Superior temporal gyrus (tissue), 1 donor: ENCODE data around the gene ICOSLG.
"Not testable (repeated sequence)": the region's sequence is repeated elsewhere in the genome, so short reads cannot be mapped to it uniquely, and the experiment has no call there.

Experiments
- DNase-seq: peaks from one replicate; pipeline ENCODE4 v3.0.0-alpha.2; 2016; ENCODE audit errors: extremely low spot score

ICOSLG gene, protein sequence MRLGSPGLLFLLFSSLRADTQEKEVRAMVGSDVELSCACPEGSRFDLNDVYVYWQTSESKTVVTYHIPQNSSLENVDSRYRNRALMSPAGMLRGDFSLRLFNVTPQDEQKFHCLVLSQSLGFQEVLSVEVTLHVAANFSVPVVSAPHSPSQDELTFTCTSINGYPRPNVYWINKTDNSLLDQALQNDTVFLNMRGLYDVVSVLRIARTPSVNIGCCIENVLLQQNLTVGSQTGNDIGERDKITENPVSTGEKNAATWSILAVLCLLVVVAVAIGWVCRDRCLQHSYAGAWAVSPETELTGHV

GRCh38 chr21:44240842-44241241 lies at the start of gene ICOSLG:
ICOSLG (minus strand) TSS chr21:44240943; CDS start chr21:44240817, 126 bp downstream.
- not testable (repeated sequence) for DNase-seq

GRCh38 chr21:44289381-44290010 lies 48.8 kb upstream of the ICOSLG start:
- DNase-seq, result no peak

GRCh38 chr21:44288251-44289110 lies 47.7 kb upstream of the ICOSLG start:
- DNase-seq, result no peak

DNA sequence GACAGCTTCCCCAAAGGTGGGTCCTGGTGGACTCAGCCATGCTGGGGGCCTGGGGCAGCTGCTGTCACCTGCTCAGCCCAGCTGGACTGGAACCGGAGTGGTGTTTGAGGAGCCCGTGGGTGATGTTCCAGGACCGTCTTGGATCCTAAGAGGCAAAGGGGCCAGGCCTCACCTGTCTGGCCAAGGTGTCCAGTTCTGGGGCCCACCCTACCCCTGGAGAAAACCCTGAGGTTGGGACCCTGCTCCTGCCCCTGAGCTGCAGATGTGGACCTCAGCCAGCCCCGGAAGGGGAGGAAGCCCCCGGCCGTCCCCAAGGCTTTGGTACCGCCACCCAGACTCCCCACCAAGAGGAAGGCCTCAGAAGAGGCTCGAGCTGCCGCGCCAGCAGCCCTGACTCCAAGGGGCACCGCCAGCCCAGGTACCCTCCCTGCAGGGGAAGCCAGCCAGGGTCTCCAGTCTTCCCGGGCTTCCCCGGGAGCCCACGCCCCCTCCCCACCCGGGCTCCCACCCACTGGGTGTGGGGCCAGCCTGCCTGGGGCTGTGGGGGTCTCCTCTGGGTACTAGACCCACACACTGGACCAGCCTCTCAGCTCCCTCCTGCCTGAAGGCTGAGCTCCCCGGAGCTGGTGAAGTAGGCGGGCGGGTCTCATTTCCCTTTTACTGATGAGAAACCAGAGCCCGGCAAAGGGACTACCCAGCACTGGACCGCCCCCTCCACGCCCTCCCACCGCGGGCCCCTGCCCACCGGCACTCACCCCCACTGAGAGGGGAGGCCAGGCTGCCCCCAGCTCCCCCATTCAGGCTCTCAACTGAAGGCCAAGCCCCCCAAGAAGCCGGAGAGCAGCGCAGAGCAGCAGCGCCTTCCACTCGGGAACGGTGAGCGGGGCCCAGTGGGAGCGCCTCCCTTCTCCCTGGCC lies 46.2 kb upstream of the ICOSLG start:
- no peak for DNase-seq

DNA sequence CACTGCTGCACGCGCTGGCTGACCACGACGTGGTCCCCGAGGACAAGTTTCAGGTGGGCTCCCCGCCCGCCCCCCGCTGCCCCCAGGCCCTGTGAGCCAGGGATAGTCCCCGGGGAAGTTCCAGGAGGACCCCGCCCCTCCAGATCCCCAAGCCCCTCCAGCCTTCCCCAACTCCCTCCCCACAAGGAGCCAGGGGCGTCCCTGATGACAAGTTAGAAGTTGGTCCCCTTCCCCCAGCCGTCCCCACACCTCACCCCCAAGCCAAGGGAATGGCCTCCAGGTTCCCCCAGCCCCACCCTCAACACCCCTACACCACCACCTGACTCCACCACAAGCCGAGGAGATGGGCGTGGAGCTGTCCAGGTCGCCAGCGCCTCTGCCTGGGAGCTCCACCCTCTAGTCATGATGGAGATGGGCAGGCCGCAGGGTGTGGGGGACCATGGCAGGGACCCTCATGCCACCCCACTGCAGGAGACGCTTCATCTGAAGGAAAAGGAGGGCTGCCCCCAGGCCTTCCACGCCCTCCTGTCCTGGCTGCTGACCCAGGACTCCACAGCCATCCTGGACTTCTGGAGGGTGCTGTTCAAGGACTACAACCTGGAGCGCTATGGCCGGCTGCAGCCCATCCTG lies 45.5 kb upstream of the ICOSLG start:
- no peak for DNase-seq

- DNase-seq, result no peak
These were observed 44.6 kb upstream of the ICOSLG start, which contains the start of gene AIRE for GRCh38 chr21:44285138-44285992. AIRE (plus strand) TSS chr21:44285876; CDS start chr21:44286007, 131 bp downstream.

- no peak for DNase-seq
These were observed 43.2 kb upstream of the ICOSLG start for GRCh38 chr21:44283948-44284347.

DNA sequence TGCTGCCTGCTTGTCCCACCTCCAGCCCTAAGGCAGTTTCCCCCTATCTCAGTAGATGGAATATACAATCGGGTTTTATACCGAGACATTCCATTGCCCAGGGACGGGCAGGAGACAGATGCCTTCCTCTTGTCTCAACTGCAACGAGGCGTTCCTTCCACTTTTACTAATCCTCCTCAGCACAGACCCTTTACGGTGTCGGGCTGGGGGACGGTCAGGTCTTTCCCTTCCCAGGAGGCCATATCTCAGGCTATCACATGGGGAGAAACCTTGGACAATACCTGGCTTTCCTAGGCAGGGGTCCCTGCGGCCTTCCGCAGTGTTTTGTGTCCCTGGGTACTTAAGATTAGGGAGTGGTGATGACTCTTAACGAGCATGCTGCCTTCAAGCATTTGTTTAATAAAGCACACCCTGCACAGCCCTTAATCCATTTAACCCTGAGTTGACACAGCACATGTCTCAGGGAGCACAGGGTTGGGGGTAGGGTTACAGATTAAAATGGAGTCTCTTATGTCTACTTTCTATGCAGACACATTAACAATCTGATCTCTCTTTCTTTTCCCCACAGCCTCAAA lies 42.6 kb upstream of the ICOSLG start:
- not testable (repeated sequence) for DNase-seq

GRCh38 chr21:44282370-44282769 lies 41.6 kb upstream of the ICOSLG start:
- DNase-seq, result no peak

DNA sequence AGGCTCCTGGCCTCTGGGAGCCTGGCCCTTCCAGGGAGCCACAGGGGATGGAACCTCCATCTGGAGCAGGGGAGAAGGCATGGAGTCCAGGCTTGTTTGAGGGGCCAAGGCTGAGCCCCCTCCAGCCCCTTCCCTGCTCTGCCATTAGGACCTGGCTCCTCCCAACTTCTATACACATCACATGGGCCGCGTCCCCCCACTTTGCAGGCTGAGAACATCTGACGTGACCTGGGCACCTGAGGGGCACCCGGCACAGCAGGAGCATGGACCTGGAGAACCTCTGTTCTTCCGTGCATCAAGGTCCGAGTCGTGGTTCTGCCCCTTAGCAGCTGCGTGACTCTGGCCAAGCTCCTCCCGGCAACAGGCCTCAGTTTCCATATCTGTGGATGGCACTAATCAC lies 41.1 kb upstream of the ICOSLG start:
- no peak for DNase-seq

- no peak for DNase-seq
These were observed 38.9 kb upstream of the ICOSLG start for GRCh38 chr21:44279354-44280260.

- no peak for DNase-seq
These were observed 34.3 kb upstream of the ICOSLG start for GRCh38 chr21:44275041-44275440.

DNA sequence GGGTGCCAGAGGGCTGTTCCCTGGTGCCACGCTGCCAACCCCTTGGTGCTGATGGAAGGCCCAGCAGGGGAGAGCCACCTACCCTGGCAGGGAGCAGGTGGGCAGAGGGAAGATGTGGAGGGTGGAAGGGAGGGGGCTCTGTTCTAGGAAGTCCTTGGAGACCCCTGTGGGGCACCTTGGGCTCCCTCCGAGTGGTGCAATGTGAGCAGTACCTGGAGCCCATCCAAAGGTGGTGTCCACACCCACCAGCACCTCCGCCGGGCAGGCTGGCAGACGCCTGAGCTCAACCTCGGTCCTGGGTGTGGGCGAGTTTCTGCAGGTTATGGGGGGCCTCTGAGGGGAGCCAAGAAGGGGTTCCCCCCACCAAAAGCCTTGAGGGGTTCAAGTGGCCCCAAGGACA lies 32.3 kb upstream of the ICOSLG start:
- no peak for DNase-seq

GRCh38 chr21:44272284-44272858 lies 31.6 kb upstream of the ICOSLG start:
- DNase-seq, result no peak

DNA sequence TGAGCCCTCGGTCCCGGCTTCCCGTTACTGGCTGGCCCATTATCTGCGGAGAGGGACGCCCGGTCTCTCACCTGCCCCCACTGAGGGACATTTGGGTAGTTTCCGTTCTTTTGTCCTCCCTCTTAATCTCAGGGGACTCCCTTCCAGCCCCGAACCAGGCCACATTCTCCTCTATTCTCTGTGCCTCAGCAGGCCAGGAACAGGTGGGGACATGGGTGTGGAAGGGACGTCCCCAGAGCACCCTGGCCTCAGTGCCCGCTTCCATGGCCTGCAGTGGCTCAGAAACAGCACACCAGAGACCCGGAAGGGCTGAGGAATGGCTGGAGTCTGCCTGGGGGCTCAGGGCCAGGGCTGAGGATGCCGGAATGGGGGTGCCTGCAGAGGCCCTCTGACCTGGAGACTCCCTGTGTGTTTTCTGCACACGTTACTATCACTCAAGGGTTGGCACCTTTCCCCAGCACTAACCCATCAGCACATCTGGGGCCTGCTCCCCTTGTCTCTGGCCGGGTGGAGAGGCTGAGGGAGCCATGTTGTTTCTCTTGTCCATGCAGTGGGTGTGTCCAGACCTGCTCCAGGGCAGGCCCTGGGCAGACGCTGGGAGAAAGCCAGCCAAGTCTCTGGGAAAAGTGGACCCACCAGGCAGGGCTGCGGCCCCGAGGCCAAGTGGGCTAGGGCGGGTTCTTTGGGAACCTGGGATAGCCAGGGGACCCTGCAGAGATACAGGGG lies 31.0 kb upstream of the ICOSLG start:
- no peak for DNase-seq

DNA sequence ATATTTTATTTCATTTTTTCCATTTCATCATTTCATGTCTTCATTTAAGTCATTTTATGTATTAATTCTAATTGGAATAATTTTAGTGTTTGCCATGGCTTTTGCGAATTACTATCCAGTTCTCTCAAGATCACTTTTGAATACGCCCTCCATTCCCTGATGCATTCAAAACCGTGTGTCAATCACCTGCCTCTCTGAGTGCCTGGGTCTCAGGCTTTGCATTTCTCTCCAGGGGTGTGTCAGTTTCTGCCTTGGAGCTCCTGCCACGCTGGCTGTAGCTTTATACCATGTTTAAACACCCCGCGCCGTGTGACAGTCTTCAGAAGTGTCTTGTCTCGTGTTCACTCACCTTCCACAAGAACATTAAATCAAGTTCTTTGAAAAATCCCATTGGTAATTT lies 28.3 kb upstream of the ICOSLG start:
- no peak for DNase-seq

GRCh38 chr21:44267655-44268142 lies 27.0 kb upstream of the ICOSLG start:
- no peak for DNase-seq
